ENCODE results near the gene LRRC8B.

Gene LRRC8B

GRCh38 chr1:89608319-89608983 is 83.8 kb downstream of the LRRC8B start:
- no peak for ATAC-seq (ENCODE audit: insufficient read depth, low read depth)
- Histone ChIP-seq H3K4me2 (ENCODE audit: insufficient read depth, low read length) (no peak overlapping the region), H3K27me3 (ENCODE audit: insufficient read depth, low read length, poor library complexity) (no peaks in the 10 kb centered on the region)

DNA sequence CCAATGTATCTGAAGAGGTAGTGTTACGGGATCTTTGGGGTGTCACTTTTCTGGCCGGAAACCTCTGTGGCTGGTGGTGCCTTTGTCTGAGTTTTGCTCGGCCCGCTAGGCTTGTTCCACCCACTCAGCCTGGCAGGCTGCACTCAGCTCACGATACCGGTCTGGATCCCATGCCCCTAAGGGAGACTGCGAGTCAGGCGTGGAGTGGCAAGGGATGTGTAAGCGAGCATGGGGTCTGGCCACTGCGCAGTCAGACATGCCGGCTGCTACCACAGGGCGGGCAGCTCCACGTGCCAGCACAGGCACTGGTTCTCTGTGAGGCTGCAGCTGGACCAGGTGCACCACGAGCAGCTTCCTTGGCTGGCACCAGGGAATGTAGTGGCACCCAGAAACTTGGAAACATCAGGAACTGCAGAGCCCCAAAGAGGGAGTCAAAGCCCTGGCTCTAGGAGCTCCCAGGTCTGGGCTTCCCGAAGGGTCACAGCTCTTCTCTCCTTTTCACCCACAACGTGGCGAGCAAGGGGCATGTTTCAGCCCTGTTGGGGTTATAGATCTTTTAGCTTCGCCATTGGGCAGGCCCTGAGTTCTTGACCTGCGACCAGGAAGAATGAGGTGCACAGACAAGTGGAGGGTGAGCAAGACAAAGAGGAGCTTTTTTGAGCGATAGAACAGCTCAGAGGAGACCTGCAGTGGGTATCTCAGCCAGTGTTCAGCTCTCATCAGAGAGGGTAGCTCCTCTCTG is 84.5 kb downstream of the LRRC8B start:
- TF ChIP-seq CTCF (IDR thresholded peaks at IDR 0.05; ENCODE audit: borderline replicate concordance, extremely low read depth, low read length, poor library complexity, severe bottlenecking) = no peak
- no peak for TF ChIP-seq EZH2 (IDR thresholded peaks at IDR 0.05; ENCODE audit: borderline replicate concordance, low read depth, low read length, severe bottlenecking)
- H4K20me1 ChIP-seq (ENCODE audit: insufficient read depth, low read length) = no peaks in the 10 kb centered on the region
- ATAC-seq (ENCODE audit: insufficient read depth, low read depth) (no peak), DNase-seq (no peak)
- H3K4me3 ChIP-seq (ENCODE audit: low read depth in 1 of 2, low read length in 2 of 2) = no peak overlapping the region
- H3K79me2 ChIP-seq (ENCODE audit: insufficient read depth, low read length) = no peaks in the 10 kb centered on the region
- no peak overlapping the region for H3K4me2 ChIP-seq (ENCODE audit: insufficient read depth, low read length)
- H3K9me3 ChIP-seq (ENCODE audit: insufficient read depth, low read length, severe bottlenecking) = no peaks in the 10 kb centered on the region
- peaks cover 20% of the 10 kb centered on the region for H3K4me1 ChIP-seq (ENCODE audit: insufficient read depth, low read length)
- H3K27ac ChIP-seq (ENCODE audit: low read length) = no peak overlapping the region
- no peaks in the 10 kb centered on the region for H3K36me3 ChIP-seq (ENCODE audit: insufficient read depth, low read length)
- H3K9ac ChIP-seq (ENCODE audit: low read depth, low read length) = no peak overlapping the region
- H3K27me3 ChIP-seq (ENCODE audit: insufficient read depth, low read length, poor library complexity) = no peaks in the 10 kb centered on the region
- H2AFZ ChIP-seq (ENCODE audit: low read depth, low read length) = no peak overlapping the region

More at GRCh38 chr1:89608319-89608983, 83.8 kb downstream of the LRRC8B start:
- DNase-seq = no peak
- H3K27ac ChIP-seq (ENCODE audit: low read length) = no peak overlapping the region
- no peak overlapping the region for H3K4me3 ChIP-seq (ENCODE audit: low read depth in 1 of 2, low read length in 2 of 2)
- no peak overlapping the region for H3K9ac ChIP-seq (ENCODE audit: low read depth, low read length)
- no peaks in the 10 kb centered on the region for H4K20me1 ChIP-seq (ENCODE audit: insufficient read depth, low read length)
- no peaks in the 10 kb centered on the region for H3K79me2 ChIP-seq (ENCODE audit: insufficient read depth, low read length)
- no peak for TF ChIP-seq EZH2 (IDR thresholded peaks at IDR 0.05; ENCODE audit: borderline replicate concordance, low read depth, low read length, severe bottlenecking)
- TF ChIP-seq CTCF (IDR thresholded peaks at IDR 0.05; ENCODE audit: borderline replicate concordance, extremely low read depth, low read length, poor library complexity, severe bottlenecking) = no peak
- H3K9me3 ChIP-seq (ENCODE audit: insufficient read depth, low read length, severe bottlenecking) = no peaks in the 10 kb centered on the region
- H3K36me3 ChIP-seq (ENCODE audit: insufficient read depth, low read length) = no peaks in the 10 kb centered on the region
- no peak overlapping the region for H2AFZ ChIP-seq (ENCODE audit: low read depth, low read length)
- peaks cover 20% of the 10 kb centered on the region for H3K4me1 ChIP-seq (ENCODE audit: insufficient read depth, low read length)

DNA sequence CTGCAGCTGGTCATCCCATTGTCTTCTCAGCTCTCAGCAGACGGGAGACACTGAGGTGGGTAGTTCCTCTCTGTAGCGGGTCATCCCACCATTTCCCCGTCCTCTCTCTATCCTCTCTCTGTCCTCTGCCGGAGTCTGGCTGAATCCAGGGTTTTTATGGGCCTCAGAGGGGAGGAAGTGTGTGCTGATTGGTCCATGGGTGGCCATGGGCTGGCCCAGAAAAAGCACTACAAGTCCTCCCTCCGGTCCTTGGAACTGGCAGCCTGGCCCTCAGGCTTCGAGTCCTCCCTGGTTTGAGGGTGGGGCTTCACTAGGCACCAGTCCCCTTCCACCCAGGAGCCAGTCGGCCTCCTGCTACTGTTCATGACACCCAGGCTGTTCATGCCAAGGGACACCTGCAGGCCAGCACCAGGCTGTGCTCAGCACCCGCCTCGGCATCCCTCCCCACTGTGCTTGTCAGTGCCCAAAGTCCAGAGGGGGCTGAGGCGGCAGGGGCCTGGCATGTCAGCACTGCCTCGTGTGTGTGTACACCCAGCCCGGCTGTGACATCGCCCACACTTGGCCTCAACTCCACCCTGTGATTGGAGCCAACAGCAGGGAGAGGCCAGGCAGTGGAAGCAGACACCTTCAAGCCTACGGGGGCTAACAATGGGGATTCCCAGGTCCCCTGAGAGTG is 85.3 kb downstream of the LRRC8B start:
- no peak overlapping the region for H3K9ac ChIP-seq (ENCODE audit: low read depth, low read length)
- H3K4me1 ChIP-seq (ENCODE audit: insufficient read depth, low read length) = peaks cover 20% of the 10 kb centered on the region
- no peak overlapping the region for H2AFZ ChIP-seq (ENCODE audit: low read depth, low read length)
- H3K27ac ChIP-seq (ENCODE audit: low read length) = no peak overlapping the region; the same call in 1 of the 2 replicates
- ATAC-seq (ENCODE audit: insufficient read depth, low read depth) (no peak), DNase-seq (no peak)
- no peak overlapping the region for H3K4me2 ChIP-seq (ENCODE audit: insufficient read depth, low read length)
- no peaks in the 10 kb centered on the region for H3K79me2 ChIP-seq (ENCODE audit: insufficient read depth, low read length)
- no peaks in the 10 kb centered on the region for H3K36me3 ChIP-seq (ENCODE audit: insufficient read depth, low read length)
- H3K4me3 ChIP-seq (ENCODE audit: low read depth in 1 of 2, low read length in 2 of 2) = no peak overlapping the region
- H3K27me3 ChIP-seq (ENCODE audit: insufficient read depth, low read length, poor library complexity) = no peaks in the 10 kb centered on the region
- no peak for TF ChIP-seq CTCF (IDR thresholded peaks at IDR 0.05; ENCODE audit: borderline replicate concordance, extremely low read depth, low read length, poor library complexity, severe bottlenecking)
- no peak for TF ChIP-seq EZH2 (IDR thresholded peaks at IDR 0.05; ENCODE audit: borderline replicate concordance, low read depth, low read length, severe bottlenecking)
- H4K20me1 ChIP-seq (ENCODE audit: insufficient read depth, low read length) = no peaks in the 10 kb centered on the region
- H3K9me3 ChIP-seq (ENCODE audit: insufficient read depth, low read length, severe bottlenecking) = no peaks in the 10 kb centered on the region

Measured in DND-41 (cell line).